Gastroesophageal sphincter (tissue), 3 donors: ENCODE results near the gene EFHD1.

Experiments
- CTCF ChIP-seq, 4 experiments: fragments of 200-600 bp in 2 of 4; fragments of 450-650 bp in 2 of 4; sonication (generic) in 1 of 4; IDR thresholded peaks; one replicate each; pipeline ENCODE4 v1.5.1; 2017 to 2019; ENCODE audit warnings: antibody characterized with exemption in 4 of 4, mild to moderate bottlenecking in 2 of 4, moderate library complexity in 2 of 4
- EP300 ChIP-seq: sonication (generic); formaldehyde crosslinking; IDR thresholded peaks from one replicate; pipeline ENCODE4 v1.6.1; 2017; ENCODE audit warnings: antibody characterized with exemption, mild to moderate bottlenecking
- POLR2A ChIP-seq, 2 donors: fragments of 450-650 bp; IDR thresholded peaks; one replicate each; pipeline ENCODE4 v1.6.1; 2017; ENCODE audit warnings: antibody characterized with exemption in 2 of 2, mild to moderate bottlenecking in 2 of 2, moderate library complexity in 1 of 2

DNA sequence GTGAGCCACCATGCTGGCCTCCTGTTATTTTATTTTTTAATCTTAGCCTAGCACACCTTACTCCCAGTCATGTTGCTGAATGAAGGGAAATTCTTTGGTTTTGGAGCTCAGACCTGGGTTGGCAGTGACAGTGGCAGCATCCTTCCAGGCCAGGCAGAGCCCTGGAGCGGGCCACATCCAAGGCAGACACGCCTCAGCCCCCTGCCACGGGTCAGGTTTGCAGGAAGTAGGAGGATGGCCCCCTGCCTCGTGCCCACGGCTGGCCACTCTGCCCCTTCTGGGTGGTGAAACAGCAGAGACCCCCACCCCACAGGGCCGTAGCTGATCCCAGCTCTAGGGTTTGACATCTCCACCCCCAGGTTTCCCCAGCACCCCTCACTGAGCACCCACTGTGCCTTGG, 11.7 kb downstream of the EFHD1 start:
- TF ChIP-seq POLR2A (IDR thresholded peaks at IDR 0.05) = no peak
- no peak for TF ChIP-seq CTCF (IDR thresholded peaks at IDR 0.05)
- no peak for TF ChIP-seq EP300
